GM21528 (cell line): Measurements from ENCODE around the gene ARMC12.
"Not testable (repeated sequence)": the region's sequence is repeated elsewhere in the genome, so short reads cannot be mapped to it uniquely, and the experiment has no call there.

ENCODE experiments used
- ATAC-seq: cut with Tn5 transposase; IDR thresholded peaks from one replicate; pipeline ENCODE4 v1.9.1; 2021; ENCODE audit warnings: mild to moderate bottlenecking, moderate library complexity; ENCODE audit not compliant: unreplicated experiment, low FRiP score

Gene ARMC12

GRCh38 chr6:35736982-35737412, at the start of gene ARMC12:
TSS of gene ARMC12 (plus strand) at chr6:35737032. CDS start at chr6:35737109, 77 bp downstream.
- ATAC-seq, result no peak

GRCh38 chr6:35687658-35688604, 48.9 kb upstream of the ARMC12 start:
- ATAC-seq, result peak; percentile 43

GRCh38 chr6:35688605-35689322, 48.1 kb upstream of the ARMC12 start, which contains the start of gene FKBP5:
TSS of gene FKBP5 (minus strand) at chr6:35688915. CDS start at chr6:35642824, 46,091 bp downstream.
- ATAC-seq, result peak; percentile 87

- not testable (repeated sequence) for ATAC-seq
Measured at GRCh38 chr6:35690006-35690405, 46.8 kb upstream of the ARMC12 start.

- ATAC-seq, result no peak
Measured at GRCh38 chr6:35690484-35690883, 46.3 kb upstream of the ARMC12 start.

- ATAC-seq, result no peak
Measured at GRCh38 chr6:35691027-35691824, 45.6 kb upstream of the ARMC12 start.

- ATAC-seq, result no peak
Measured at GRCh38 chr6:35694462-35694861, 42.4 kb upstream of the ARMC12 start.

- not testable (repeated sequence) for ATAC-seq
Measured at GRCh38 chr6:35698430-35698829, 38.4 kb upstream of the ARMC12 start.

- no peak for ATAC-seq
Measured at GRCh38 chr6:35698858-35699257, 38.0 kb upstream of the ARMC12 start.

- ATAC-seq, result no peak
Measured at GRCh38 chr6:35703554-35703953, 33.3 kb upstream of the ARMC12 start.

GRCh38 chr6:35706468-35706867, 30.4 kb upstream of the ARMC12 start:
- ATAC-seq, result no peak

- ATAC-seq, result no peak
Measured at GRCh38 chr6:35707714-35708407, 29.0 kb upstream of the ARMC12 start.

- no peak for ATAC-seq
Measured at GRCh38 chr6:35708585-35708984, 28.2 kb upstream of the ARMC12 start.

- no peak for ATAC-seq
Measured at GRCh38 chr6:35710241-35710847, 26.5 kb upstream of the ARMC12 start.

- ATAC-seq, result no peak
Measured at GRCh38 chr6:35711731-35712130, 25.1 kb upstream of the ARMC12 start.

GRCh38 chr6:35713006-35713767, 23.6 kb upstream of the ARMC12 start:
- ATAC-seq, result no peak

- ATAC-seq, result no peak
Measured at GRCh38 chr6:35716798-35717197, 20.0 kb upstream of the ARMC12 start.

GRCh38 chr6:35717449-35718374, 19.1 kb upstream of the ARMC12 start:
- ATAC-seq, result no peak
